NCI-H2196 (cell line): ENCODE results near the gene AQP2.

Source experiments
- DNase-seq: peaks from one replicate; lab custom pipeline; 2025; ENCODE audit not compliant: unreplicated experiment; lab: John Stamatoyannopoulos, UW

Gene AQP2

DNA sequence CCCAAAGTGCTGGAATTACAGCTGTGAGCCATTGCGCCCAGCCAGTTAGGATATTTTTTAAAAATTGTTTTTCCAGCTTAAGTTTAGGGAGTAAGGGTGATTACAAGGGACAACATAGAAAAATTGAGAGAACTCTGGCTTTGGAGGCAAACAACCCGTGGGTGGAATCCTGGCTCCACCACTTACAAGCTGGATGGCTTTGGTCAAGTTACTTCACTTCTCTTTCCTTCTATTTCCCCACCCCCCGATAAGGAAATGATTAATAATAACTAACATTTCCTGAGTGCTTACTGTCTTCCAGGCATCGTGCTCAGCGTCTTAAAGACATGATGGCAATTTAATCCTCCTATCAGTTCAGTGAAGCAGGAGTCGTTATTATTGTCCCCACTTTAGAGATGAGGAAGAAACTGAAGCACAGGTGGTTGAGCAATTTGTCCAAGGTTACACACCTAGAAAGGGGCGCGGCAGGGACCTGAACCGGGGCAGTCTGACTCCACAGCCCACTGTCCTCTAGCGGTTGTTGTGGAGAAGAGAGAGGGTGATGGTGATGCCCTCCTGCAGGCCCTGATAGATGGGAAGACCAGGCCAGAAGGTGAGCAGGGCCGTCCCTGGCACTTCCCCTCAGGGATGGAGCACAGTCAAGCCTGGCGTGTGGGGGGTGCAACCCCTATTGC is 30.2 kb upstream of the AQP2 start:
- DNase-seq: no peak

GRCh38 chr12:49920915-49921286 is 29.6 kb upstream of the AQP2 start:
- no peak for DNase-seq

GRCh38 chr12:49921299-49921698 is 29.2 kb upstream of the AQP2 start:
- DNase-seq: no peak

DNA sequence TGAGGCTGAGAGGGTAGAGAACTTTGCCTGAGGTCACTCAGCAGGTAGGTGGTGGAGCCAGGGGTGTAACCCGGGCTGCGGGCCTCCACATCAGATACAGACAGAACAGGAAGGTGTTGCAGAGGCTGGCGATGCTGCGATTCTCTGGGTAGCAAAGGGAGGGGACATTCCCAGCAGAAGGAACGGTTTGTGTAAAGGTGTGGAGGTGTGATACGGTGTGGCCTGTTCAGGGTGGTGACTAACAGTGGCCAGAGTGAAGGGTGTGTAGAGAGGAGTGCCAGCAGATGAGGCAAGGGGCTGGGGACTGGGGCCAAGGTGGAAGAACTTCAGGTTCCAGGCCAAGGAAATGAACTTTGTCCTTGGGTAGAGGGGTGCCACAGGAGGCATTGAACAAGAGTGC is 28.6 kb upstream of the AQP2 start:
- DNase-seq: no peak

GRCh38 chr12:49922349-49923034 is 28.0 kb upstream of the AQP2 start:
- DNase-seq: no peak

GRCh38 chr12:49923035-49923644 is 27.4 kb upstream of the AQP2 start:
- no peak for DNase-seq

DNA sequence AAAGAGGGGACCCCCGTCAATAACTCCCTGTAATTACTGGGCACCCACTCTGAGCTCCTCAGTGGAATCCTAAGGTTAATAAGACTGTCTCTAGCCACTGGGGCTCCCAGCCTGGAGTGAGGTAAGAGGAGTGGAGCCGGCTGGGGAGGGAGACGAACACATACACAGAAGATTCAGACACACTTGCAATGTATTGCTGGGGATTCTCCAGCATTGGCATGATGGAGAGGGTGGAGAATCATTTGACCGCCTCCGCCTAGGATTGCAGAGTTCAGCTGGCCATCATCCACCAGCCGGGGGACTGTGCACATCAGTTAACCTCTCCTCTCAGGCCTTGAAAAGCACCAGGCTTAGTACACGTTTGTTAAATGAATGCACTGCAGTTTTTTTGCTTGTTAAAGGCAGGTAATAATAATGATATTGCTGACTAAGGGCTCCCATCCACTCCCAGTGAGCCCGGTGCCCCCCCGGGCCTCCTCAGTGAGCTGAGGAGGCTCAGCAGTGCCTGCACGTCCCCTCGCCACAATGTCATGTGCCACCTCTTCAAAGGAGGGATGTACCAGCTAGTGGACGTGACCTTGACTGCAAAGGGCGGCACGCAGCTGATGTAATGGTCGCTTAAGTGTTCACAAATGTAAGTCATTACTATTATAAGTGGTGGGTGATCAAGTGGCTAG is 26.5 kb upstream of the AQP2 start:
- DNase-seq: no peak

DNA sequence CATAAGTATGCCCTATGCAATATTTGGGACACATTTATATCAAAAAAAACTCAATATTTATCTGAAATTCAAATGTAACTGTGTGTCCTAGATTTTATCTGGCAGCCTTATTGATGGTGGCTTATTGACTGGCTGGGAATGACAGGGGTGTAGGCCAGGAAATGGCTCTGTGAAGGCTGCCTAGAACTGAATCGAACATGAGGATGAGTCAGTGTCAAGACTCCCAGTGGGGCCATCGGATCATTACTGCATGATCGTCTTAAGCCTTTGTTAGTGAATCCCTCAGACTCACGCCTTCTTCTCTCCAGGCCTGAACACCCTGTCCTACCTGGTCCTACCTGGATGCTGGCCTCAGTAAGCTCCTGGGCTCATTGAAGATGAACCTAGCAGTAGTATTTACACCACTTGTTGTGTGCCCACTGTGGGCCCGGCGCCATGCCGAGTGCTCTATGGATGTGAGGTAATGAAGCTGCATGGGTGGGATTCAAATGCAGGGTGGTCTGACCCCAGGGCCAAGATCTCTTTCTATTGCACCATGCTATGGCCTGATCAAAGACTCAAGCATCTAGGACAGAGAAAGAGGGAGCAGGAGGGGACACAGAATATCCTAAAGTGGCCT is 25.8 kb upstream of the AQP2 start:
- no peak for DNase-seq

- no peak for DNase-seq
Observed at GRCh38 chr12:49925433-49926204, 24.9 kb upstream of the AQP2 start.

- no peak for DNase-seq
Observed at GRCh38 chr12:49928471-49928870, 22.1 kb upstream of the AQP2 start.

DNA sequence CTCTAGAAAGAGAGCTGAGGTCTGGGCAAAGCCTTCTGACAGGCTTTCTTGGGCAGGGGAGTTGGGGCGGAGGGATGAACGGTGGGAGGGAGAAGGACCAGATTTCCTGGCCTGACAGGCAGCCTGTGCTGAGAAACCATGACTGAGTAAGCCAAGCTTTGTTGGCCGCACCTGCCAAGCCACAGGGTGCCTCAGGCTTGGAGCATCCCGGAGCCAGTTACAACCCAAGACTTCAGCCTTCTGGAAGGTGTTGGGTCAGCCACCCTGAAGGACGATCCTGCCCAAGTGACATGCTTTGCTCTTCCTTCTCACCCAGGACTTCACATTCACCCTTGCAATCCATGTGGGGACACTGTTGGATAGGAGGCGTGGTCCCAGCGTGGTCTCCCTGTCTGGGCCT is 21.0 kb upstream of the AQP2 start:
- DNase-seq: no peak

GRCh38 chr12:49930515-49931288 is 19.8 kb upstream of the AQP2 start:
- no peak for DNase-seq

DNA sequence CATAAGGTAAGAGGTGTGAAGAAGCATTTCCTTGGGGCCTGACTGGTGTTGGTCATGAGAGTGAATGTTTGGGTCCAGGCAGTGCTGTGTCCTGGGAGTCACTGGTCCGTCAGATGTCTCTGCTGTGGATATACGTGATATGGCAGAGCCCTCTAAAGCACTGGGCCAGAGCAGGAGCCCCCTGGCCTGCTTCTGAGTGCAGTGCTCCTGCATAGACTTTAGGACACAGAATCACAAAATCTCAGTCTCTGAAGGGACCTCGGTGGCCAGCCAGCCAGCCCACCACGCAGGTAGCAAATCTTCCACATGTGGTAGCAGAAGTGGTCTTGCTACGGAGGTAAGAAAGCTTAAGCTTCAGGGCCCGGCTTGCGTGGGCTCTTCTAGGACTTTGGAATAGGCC is 18.5 kb upstream of the AQP2 start:
- DNase-seq: no peak

GRCh38 chr12:49932533-49933130 is 17.9 kb upstream of the AQP2 start:
- DNase-seq: no peak

- DNase-seq: no peak
Observed at GRCh38 chr12:49933796-49934195, 16.7 kb upstream of the AQP2 start.

DNA sequence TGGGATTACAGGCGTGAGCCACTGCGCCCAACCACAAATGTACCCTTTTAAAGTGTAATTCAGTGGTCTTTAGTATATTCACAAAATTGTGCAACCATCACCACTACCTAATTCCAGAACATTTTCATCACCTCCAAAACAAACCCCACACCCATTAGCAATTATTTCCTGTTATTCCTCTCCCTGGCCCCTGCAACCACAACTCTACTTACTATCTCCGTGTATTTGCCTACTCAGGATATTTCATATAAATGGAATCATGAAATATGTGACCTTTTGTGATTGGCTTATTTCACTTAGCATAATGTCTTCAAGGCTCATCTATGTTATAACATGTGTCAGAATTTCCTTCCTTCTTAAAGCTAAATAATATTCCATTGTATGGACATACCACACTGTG is 16.0 kb upstream of the AQP2 start:
- no peak for DNase-seq

GRCh38 chr12:49936925-49937324 is 13.6 kb upstream of the AQP2 start:
- no peak for DNase-seq

- no peak for DNase-seq
Observed at GRCh38 chr12:49937639-49938300, 12.8 kb upstream of the AQP2 start.

GRCh38 chr12:49939307-49939706 is 11.2 kb upstream of the AQP2 start:
- no peak for DNase-seq
